NCI-H526 (cell line): ENCODE data around the gene OCA2.
A peak's percentile ranks its signal among the peaks of the same experiment; 100 is the strongest.
"Not testable (repeated sequence)": the region's sequence is repeated elsewhere in the genome, so short reads cannot be mapped to it uniquely, and the experiment has no call there.

Experiments
- DNase-seq, 2 experiments: peaks; one replicate each; lab custom pipeline; 2025; lab: John Stamatoyannopoulos, UW

Gene OCA2

DNA sequence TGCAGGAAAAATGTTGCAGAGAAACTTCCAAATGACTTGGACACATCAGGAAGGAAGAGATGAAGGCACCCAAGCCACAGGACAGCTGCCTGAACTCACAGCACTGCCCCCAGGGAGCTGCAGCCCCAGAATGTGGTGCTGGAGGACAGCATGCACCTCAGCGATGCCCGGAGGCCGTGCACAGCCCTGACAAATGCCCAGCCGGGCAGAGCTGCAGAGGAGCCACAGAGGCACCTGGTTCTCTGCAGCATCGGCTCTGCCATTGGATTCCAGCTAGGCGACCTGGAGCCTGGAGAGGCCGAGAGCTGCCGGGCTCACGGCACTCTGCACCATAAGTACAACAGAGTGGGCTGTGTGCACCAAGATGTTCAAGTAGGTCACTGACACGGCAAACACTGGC, 97.5 kb downstream of the OCA2 start:
- no peak for DNase-seq

- DNase-seq = peak in 1 of 2 experiments; percentile 9
Measured at GRCh38 chr15:27993996-27994780, 104.9 kb downstream of the OCA2 start.

GRCh38 chr15:27993544-27993943, 105.6 kb downstream of the OCA2 start:
- no peak for DNase-seq

DNA sequence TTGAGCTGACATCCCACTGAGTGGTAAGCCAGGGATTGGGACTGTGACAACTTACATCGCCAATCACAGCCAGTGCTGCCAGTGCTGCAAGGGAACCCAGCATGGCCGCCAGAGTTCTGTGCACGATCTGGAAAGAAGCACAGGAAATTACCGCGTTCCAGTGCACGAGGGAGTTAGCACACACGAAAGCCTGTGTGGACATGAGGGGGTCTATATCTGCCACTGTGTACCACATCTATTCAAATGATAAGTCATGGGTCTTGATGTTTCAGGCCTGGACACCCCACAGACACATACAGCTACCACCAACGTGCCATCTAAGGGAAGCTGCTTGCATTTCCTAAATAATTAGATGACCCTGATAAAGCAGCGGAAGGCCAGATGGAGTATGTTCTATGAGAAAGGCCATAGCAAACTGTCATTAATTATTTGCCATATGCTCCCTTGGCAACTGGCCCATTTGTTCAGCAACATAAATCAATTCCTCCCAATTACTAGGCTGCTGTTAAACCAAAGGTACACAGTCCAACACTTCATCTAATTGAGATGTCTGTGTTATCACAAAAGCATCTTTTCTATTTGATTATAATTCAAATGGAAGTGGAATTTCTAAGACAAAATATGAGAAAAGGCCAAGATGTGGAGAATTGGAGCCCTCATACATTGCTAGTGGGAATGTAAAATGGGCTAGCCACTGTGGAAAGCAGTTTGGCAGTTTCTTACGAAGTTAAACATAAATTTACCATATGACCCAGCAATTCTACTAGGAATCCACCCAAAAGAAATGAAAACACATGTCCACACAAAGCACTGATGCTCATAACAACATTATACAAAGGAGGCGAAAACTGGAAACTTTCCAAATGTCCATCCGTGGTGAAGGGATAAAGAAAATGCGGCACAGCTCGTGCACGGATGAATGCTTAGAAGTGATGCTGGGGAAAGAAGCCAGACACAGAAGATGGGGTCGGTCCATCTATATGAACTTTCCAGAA, 108.3 kb downstream of the OCA2 start:
- no peak for DNase-seq

- DNase-seq = no peak
Measured at GRCh38 chr15:27989838-27990237, 109.3 kb downstream of the OCA2 start.

DNA sequence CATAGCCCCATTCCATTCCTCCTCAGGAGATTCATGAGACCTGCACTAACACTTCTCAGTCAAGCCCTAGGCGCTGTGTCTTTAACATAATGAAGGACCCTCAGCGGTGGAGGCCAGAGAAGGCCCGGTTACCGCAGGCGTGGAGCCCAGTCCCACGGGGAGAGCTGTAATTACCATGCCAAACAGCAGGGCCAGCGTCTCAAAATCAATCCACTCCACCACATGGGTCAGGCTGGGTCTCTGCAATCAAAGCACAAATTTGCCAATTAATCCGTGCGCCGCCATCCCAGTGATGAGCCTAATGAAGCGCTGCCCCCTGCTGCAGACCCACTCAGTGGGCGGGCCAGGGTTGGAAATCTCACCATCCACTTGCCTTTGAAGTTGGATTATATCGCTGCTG, 109.7 kb downstream of the OCA2 start:
- no peak for DNase-seq

- no peak for DNase-seq
Measured at GRCh38 chr15:27985099-27985498, 114.0 kb downstream of the OCA2 start.

DNA sequence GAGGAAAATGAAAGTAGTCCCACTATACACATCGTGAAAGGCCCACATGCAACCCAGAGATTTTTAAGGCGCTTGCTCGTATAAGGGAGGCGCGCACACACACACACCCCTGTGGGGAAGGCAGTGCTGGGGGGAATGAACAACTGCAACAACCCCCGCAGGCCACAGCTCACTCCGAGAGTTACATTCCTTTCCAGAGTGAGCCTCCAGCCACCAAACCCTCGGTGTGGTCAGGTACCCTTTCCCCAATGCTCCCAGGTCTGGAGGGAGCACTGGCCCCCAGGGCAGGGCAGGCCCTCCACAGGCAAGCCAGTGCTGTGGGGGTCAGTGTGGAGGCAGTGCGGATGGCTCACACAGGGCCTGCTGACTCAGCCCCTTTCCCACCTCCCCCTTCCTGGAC, 115.6 kb downstream of the OCA2 start:
- no peak for DNase-seq

DNA sequence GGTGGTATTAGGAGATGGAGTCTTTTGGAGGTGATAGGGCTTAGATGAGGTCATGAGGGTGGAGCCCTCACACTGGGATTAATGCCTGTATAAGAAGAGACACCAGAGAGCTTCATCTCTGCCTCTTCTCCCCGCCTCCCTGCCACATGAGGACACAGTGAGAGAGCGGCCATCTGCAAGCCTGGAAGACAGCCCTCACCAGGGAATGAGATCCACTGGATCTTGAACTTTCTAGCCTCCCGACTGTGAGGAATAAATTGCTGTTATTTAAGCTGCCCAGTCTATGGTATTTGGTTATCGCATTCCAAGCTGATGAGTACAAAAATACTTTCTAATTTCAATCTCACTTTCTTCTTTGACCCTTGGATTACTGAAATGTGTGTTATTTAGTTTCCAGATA, 121.4 kb downstream of the OCA2 start:
- no peak for DNase-seq

- DNase-seq = no peak
Measured at GRCh38 chr15:27973886-27974285, 125.2 kb downstream of the OCA2 start.

GRCh38 chr15:27970661-27971392, 128.3 kb downstream of the OCA2 start:
- DNase-seq = no peak

DNA sequence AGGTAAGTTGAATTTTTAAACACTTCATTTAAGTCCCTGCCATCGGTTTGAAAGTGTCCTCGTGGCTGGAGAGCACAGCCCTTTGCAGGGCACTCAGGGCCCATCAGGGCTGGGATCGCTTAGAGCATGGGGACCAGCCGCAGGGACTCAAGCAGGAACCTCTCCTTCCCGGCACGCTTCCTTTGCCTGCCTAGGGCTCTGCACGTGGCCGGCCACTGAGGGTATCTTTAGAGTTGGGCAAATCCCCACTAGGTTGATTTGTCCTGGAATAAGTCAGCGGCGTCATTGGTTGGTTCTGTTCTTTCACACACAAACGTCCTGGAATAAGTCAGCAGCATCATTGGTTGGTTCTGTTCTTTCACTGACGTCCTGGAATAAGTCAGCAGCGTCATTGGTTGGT, 131.6 kb downstream of the OCA2 start:
- DNase-seq = no peak

- DNase-seq = no peak
Measured at GRCh38 chr15:27965546-27965945, 133.6 kb downstream of the OCA2 start.

DNA sequence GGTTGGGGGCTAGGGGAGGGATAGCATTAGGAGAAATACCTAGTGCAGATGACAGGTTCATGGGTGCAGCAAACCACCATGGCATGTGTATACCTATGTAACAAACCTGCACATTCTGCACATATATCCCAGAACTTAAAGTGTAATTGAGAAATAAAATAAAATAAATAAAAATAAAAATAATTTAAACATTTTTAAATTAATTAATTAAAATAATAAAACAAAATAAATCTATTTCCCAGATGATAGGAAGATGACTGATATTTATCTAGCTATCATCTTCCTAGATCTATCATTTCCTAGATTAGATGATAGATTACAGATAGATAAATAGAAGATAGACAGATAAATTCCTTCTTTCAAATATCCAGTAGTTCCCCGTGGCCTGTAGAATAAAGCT, 137.3 kb downstream of the OCA2 start:
- DNase-seq = no peak

- no peak for DNase-seq
Measured at GRCh38 chr15:27958911-27959578, 140.1 kb downstream of the OCA2 start.

DNA sequence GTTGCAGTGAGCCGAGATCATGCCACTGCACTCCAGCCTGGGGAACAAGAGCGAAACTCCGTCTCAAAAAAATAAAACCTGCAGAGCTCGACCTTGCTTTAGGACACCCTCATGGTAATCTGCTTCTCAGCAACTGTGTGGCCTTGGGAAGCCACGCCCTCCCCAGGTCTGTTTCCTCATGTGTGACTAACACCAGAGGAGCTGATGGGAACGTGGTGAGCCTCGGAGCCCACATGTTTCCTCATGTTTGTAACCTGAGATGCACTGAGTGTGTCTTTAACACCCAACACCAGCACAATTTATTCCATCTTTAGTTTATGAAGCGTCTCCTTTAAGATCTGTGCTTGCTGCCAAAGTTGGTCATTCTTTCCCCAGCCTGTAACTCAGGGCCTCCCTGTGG, 142.8 kb downstream of the OCA2 start:
- DNase-seq = peak in 1 of 2 experiments; percentile 31

- no peak for DNase-seq
Measured at GRCh38 chr15:27955087-27955486, 144.0 kb downstream of the OCA2 start.

DNA sequence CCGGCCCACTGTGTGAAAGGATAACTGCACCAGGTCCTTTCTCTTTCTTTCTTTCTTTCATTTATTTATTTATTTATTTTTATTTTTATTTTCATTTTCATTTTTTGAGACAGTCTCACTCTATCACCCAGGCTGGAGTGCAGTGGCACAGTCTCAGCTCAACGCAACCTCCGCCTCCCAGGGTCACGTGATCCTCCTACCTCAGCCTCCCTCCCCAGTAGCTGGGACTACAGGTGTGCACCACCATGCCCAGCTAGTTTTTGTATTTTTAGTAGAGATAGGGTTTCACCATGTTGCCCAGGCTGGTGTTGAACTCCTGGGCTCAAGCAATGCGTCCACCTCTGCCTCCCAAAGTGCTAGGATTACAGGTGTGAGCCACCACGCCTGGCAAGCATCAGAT, 146.5 kb downstream of the OCA2 start:
- not testable (repeated sequence) for DNase-seq

GRCh38 chr15:27951191-27951890, 147.8 kb downstream of the OCA2 start:
- DNase-seq = no peak

DNA sequence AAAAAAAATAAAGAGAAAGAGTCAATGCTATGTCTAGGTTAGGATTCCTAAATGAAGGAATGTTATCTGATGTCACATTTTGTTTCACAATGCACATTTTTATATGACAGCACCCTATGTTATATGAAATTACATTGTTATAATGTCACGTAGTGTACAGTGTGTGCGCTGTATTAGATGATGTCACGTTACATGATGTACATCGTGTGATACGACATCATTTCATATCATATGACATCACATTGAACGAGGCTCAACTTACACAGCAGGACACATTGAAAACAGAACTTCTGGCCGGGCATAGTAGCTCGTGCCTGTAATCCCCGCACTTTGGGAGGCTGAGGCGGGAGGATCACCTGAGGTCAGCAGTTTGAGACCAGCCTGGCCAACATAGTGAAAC, 150.0 kb downstream of the OCA2 start:
- DNase-seq = no peak

- DNase-seq = no peak
Measured at GRCh38 chr15:27939246-27939645, 159.9 kb downstream of the OCA2 start.
